ENCODE measurements around the gene PTMA.

PTMA gene

GRCh38 chr2:231713730-231714638 is 5.7 kb downstream of the PTMA start:
- Histone ChIP-seq H3K4me3 (ENCODE audit: low read length) (no peak overlapping the region), H3K79me2 (ENCODE audit: low read length) (peaks cover 45% of the 10 kb centered on the region), H3K27me3 (ENCODE audit: low read depth, low read length) (no peaks in the 10 kb centered on the region), H3K9me3 (ENCODE audit: insufficient read depth, low read length) (no peaks in the 10 kb centered on the region), H3K36me3 (replicated peaks; ENCODE audit: low read depth, low read length) (peaks cover 43% of the 10 kb centered on the region), H3K9ac (ENCODE audit: low read length) (peak overlapping the region; percentile 35; the same call in 1 of the 2 replicates), H3K4me2 (ENCODE audit: low read length) (no peak overlapping the region), H2AFZ (ENCODE audit: low read depth, low read length) (no peak overlapping the region), H4K20me1 (ENCODE audit: insufficient read depth, low read length) (peaks cover 42% of the 10 kb centered on the region), H3K27ac (ENCODE audit: low read length) (peak overlapping the region; percentile 66), H3K4me1 (ENCODE audit: low read length) (peaks cover 26% of the 10 kb centered on the region)
- TF ChIP-seq EZH2phosphoT487 (IDR thresholded peaks at IDR 0.05; ENCODE audit: low read depth), result no peak
- TF ChIP-seq, protein P1, sequence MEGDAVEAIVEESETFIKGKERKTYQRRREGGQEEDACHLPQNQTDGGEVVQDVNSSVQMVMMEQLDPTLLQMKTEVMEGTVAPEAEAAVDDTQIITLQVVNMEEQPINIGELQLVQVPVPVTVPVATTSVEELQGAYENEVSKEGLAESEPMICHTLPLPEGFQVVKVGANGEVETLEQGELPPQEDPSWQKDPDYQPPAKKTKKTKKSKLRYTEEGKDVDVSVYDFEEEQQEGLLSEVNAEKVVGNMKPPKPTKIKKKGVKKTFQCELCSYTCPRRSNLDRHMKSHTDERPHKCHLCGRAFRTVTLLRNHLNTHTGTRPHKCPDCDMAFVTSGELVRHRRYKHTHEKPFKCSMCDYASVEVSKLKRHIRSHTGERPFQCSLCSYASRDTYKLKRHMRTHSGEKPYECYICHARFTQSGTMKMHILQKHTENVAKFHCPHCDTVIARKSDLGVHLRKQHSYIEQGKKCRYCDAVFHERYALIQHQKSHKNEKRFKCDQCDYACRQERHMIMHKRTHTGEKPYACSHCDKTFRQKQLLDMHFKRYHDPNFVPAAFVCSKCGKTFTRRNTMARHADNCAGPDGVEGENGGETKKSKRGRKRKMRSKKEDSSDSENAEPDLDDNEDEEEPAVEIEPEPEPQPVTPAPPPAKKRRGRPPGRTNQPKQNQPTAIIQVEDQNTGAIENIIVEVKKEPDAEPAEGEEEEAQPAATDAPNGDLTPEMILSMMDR (IDR thresholded peaks at IDR 0.05; ENCODE audit: low read depth, low read length), result peak; percentile 74

GRCh38 chr2:231714639-231715498 is 6.5 kb downstream of the PTMA start:
- peaks cover 39% of the 10 kb centered on the region for H4K20me1 ChIP-seq (ENCODE audit: insufficient read depth, low read length)

GRCh38 chr2:231715499-231715837 is 7.1 kb downstream of the PTMA start:
- no peak for TF ChIP-seq EZH2phosphoT487 (IDR thresholded peaks at IDR 0.05; ENCODE audit: low read depth)
- TF ChIP-seq, protein P1 (IDR thresholded peaks at IDR 0.05; ENCODE audit: low read depth, low read length), result no peak
- Histone ChIP-seq H3K27me3 (ENCODE audit: low read depth, low read length) (no peaks in the 10 kb centered on the region), H3K36me3 (replicated peaks; ENCODE audit: low read depth, low read length) (peaks cover 30% of the 10 kb centered on the region), H3K79me2 (ENCODE audit: low read length) (peaks cover 30% of the 10 kb centered on the region), H3K9me3 (ENCODE audit: insufficient read depth, low read length) (no peaks in the 10 kb centered on the region), H3K27ac (ENCODE audit: low read length) (no peak overlapping the region), H4K20me1 (ENCODE audit: insufficient read depth, low read length) (peaks cover 35% of the 10 kb centered on the region), H3K4me2 (ENCODE audit: low read length) (no peak overlapping the region), H2AFZ (ENCODE audit: low read depth, low read length) (no peak overlapping the region), H3K4me1 (ENCODE audit: low read length) (peaks cover 36% of the 10 kb centered on the region), H3K4me3 (ENCODE audit: low read length) (no peak overlapping the region), H3K9ac (ENCODE audit: low read length) (no peak overlapping the region)

More at GRCh38 chr2:231714639-231715498, 6.5 kb downstream of the PTMA start:
- no peak overlapping the region for H3K4me2 ChIP-seq (ENCODE audit: low read length)
- H3K79me2 ChIP-seq (ENCODE audit: low read length), result peaks cover 36% of the 10 kb centered on the region
- TF ChIP-seq, protein P1 (IDR thresholded peaks at IDR 0.05; ENCODE audit: low read depth, low read length), result peak; percentile 76
- no peak for TF ChIP-seq EZH2phosphoT487 (IDR thresholded peaks at IDR 0.05; ENCODE audit: low read depth)
- H3K4me1 ChIP-seq (ENCODE audit: low read length), result peaks cover 30% of the 10 kb centered on the region
- H3K4me3 ChIP-seq (ENCODE audit: low read length), result no peak overlapping the region
- H3K36me3 ChIP-seq (replicated peaks; ENCODE audit: low read depth, low read length), result peaks cover 34% of the 10 kb centered on the region
- H2AFZ ChIP-seq (ENCODE audit: low read depth, low read length), result no peak overlapping the region
- no peaks in the 10 kb centered on the region for H3K9me3 ChIP-seq (ENCODE audit: insufficient read depth, low read length)
- peak overlapping the region; percentile 66 for H3K27ac ChIP-seq (ENCODE audit: low read length)
- peak overlapping the region; percentile 35; the same call in 1 of the 2 replicates for H3K9ac ChIP-seq (ENCODE audit: low read length)
- no peaks in the 10 kb centered on the region for H3K27me3 ChIP-seq (ENCODE audit: low read depth, low read length)

All from OCI-LY3 (cell line).